Body of pancreas (tissue), 4 donors: Measurements from ENCODE around the gene TTC16.

Experiments
- CTCF ChIP-seq, 7 experiments: fragments of 450-650 bp in 4 of 7; fragments of 200-600 bp in 3 of 7; sonication (generic) in 3 of 7; IDR thresholded peaks; one replicate each; pipeline ENCODE4 v1.5.1; 2016 to 2019; ENCODE audit warnings: antibody characterized with exemption in 7 of 7
- POLR2A ChIP-seq, 3 donors: fragments of 450-650 bp; IDR thresholded peaks; one replicate each; pipeline ENCODE4 v1.6.1; 2016; ENCODE audit warnings: antibody characterized with exemption in 3 of 3, mild to moderate bottlenecking in 2 of 3

GRCh38 chr9:127756233-127756632 is 40.4 kb downstream of the TTC16 start:
- TF ChIP-seq CTCF (IDR thresholded peaks at IDR 0.05): no peak
- no peak for TF ChIP-seq POLR2A (IDR thresholded peaks at IDR 0.05)
